Right ventricle myocardium inferior (tissue), 1 donor: ENCODE data around the gene EBLN2. TPM values are rescaled to one million over a fixed set of nuclear protein-coding genes. Genes with fewer than 3 reads are reported as not detected.
"Not testable (repeated sequence)": the region's sequence is repeated elsewhere in the genome, so short reads cannot be mapped to it uniquely, and the experiment has no call there.

Experiments used
- ATAC-seq: fragments of 200-7000 bp; cut with Tn5 transposase; one replicate; pipeline ENCODE4 v1.9.1; 2020; ENCODE audit warnings: mild to moderate bottlenecking, moderate library complexity
- DNase-seq: peaks from one replicate; pipeline ENCODE4 v3.0.0; 2021; ENCODE audit errors: missing footprints
- intact Hi-C: fragments of 100-400 bp; cut with DNase I; formaldehyde crosslinking; loops from one replicate; pipeline ENCODE4 v1.11.0; 2022
- total RNA-seq: library from RNA; stranded (reverse); fragmentation: NEBNext Ultra II Directional; extraction: Animal tissue kit (Norgen Biotek cat#: 25700); gene quantifications from one replicate; pipeline ENCODE4 v1.2.1, GENCODE V29; 2021
- donor health status: DM: no; HTN: yes; CAD: no; lungs with severe emphysema.

The EBLN2 gene
- total RNA-seq, 1 donor from 2014 or later: 0.87 TPM

- no peak for DNase-seq
- ATAC-seq: peak; percentile 61
- intact Hi-C loops: loop anchor here (2.0 kb wide), 1 partner anchor 59 kb away; the partner anchor contains the start of gene PPP4R2
These were observed 5.2 kb upstream of the EBLN2 start for GRCh38 chr3:73056014-73056844.

GRCh38 chr3:73056845-73057150, 4.7 kb upstream of the EBLN2 start:
- DNase-seq: no peak
- intact Hi-C loops: loop anchor here (1.0 to 2.0 kb wide), 2 partner anchors 60 to 118 kb away; partner anchors contain the start of gene PPP4R2
- no peak for ATAC-seq

- DNase-seq (no peak), ATAC-seq (no peak)
- intact Hi-C loops: no loop called here
These were observed 1.1 kb upstream of the EBLN2 start for GRCh38 chr3:73060302-73060723.

- ATAC-seq, intact Hi-C loops, DNase-seq: not testable (repeated sequence)
These were observed 4.8 kb downstream of the EBLN2 start for GRCh38 chr3:73066243-73066642.

GRCh38 chr3:73068419-73068818, 7.0 kb downstream of the EBLN2 start:
- intact Hi-C loops: no loop called here
- ATAC-seq (no peak), DNase-seq (peak; percentile 64)

- DNase-seq: no peak
- ATAC-seq: peak; percentile 50
- intact Hi-C loops: no loop called here
These were observed 7.7 kb downstream of the EBLN2 start for GRCh38 chr3:73069187-73069586.

- ATAC-seq (no peak), DNase-seq (no peak)
- intact Hi-C loops: no loop called here
These were observed 8.5 kb downstream of the EBLN2 start for GRCh38 chr3:73069775-73070444.

- no peak for DNase-seq
- ATAC-seq: peak; percentile 21
- intact Hi-C loops: no loop called here
These were observed 9.5 kb downstream of the EBLN2 start for GRCh38 chr3:73070675-73071575.

- ATAC-seq (no peak), DNase-seq (no peak)
- intact Hi-C loops: no loop called here
These were observed 10.5 kb downstream of the EBLN2 start for GRCh38 chr3:73071952-73072351.

GRCh38 chr3:73072634-73073033, 11.2 kb downstream of the EBLN2 start:
- DNase-seq (no peak), ATAC-seq (no peak)
- intact Hi-C loops: no loop called here

GRCh38 chr3:73073091-73073707, 11.7 kb downstream of the EBLN2 start:
- intact Hi-C loops: no loop called here
- ATAC-seq: no peak

GRCh38 chr3:73074781-73075180, 13.3 kb downstream of the EBLN2 start:
- DNase-seq: no peak
- intact Hi-C loops: no loop called here
- no peak for ATAC-seq

More at GRCh38 chr3:73073091-73073707, 11.7 kb downstream of the EBLN2 start:
- DNase-seq: no peak

GRCh38 chr3:73080216-73080966, 18.9 kb downstream of the EBLN2 start:
- no peak for ATAC-seq

GRCh38 chr3:73081140-73081539, 19.7 kb downstream of the EBLN2 start:
- intact Hi-C loops: loop anchor here (10.0 kb wide), 1 partner anchor 1206 kb away; no protein-coding TSS in a partner anchor
- DNase-seq (peak; percentile 43), ATAC-seq (no peak)

More at GRCh38 chr3:73080216-73080966, 18.9 kb downstream of the EBLN2 start:
- intact Hi-C loops: loop anchor here (10.0 kb wide), 1 partner anchor 1206 kb away; no protein-coding TSS in a partner anchor
- no peak for DNase-seq

GRCh38 chr3:73084170-73084569, 22.7 kb downstream of the EBLN2 start:
- ATAC-seq: no peak
- intact Hi-C loops: loop anchor here (10.0 kb wide), 1 partner anchor 1209 kb away; no protein-coding TSS in a partner anchor
- no peak for DNase-seq

GRCh38 chr3:73086071-73086494, 24.6 kb downstream of the EBLN2 start:
- ATAC-seq: peak; percentile 68
- DNase-seq: no peak
- intact Hi-C loops: loop anchor here (2.0 to 10.0 kb wide), 3 partner anchors 147 to 1211 kb away; partner anchors contain the start of gene SHQ1

- intact Hi-C loops: no loop called here
- ATAC-seq (no peak), DNase-seq (no peak)
These were observed 32.7 kb downstream of the EBLN2 start for GRCh38 chr3:73094129-73094528.

GRCh38 chr3:73094951-73095350, 33.5 kb downstream of the EBLN2 start:
- peak; percentile 78 for ATAC-seq
- intact Hi-C loops: no loop called here
- peak; percentile 54 for DNase-seq
